Hepatocyte (in vitro differentiated cells): ENCODE data around the gene LRRC4C. TPM values are rescaled to one million over a fixed set of nuclear protein-coding genes. Genes with fewer than 3 reads are reported as not detected.
"Not testable (repeated sequence)": the region's sequence is repeated elsewhere in the genome, so short reads cannot be mapped to it uniquely, and the experiment has no call there.

Source experiments
- DNase-seq: peaks from one replicate; pipeline ENCODE4 v3.0.0-alpha.2; 2016; ENCODE audit warnings: low spot score
- H2AFZ ChIP-seq: fragments of 200-600 bp; sonication (generic); 2 replicates; pipeline ENCODE4 v1.6.0; 2016; ENCODE audit warnings: antibody characterized with exemption, mild to moderate bottlenecking
- H3K27ac ChIP-seq: fragments of 200-600 bp; sonication (generic); 2 replicates; pipeline ENCODE4 v1.5.1; 2016; ENCODE audit warnings: mild to moderate bottlenecking
- H3K27me3 ChIP-seq: fragments of 200-600 bp; sonication (generic); 2 replicates; pipeline ENCODE4 v1.6.1; 2016
- H3K36me3 ChIP-seq: fragments of 200-600 bp; sonication (generic); replicated peaks from 2 replicates; pipeline ENCODE4 v1.5.1; 2016; ENCODE audit warnings: low read depth; ENCODE audit not compliant: insufficient read depth
- H3K4me1 ChIP-seq: fragments of 200-600 bp; sonication (generic); 2 replicates; pipeline ENCODE4 v1.5.1; 2016; ENCODE audit warnings: mild to moderate bottlenecking, moderate library complexity; ENCODE audit not compliant: insufficient read depth
- H3K4me2 ChIP-seq: fragments of 200-600 bp; sonication (generic); 2 replicates; pipeline ENCODE4 v1.6.0; 2016
- H3K4me3 ChIP-seq: fragments of 200-600 bp; sonication (generic); 2 replicates; pipeline ENCODE4 v1.5.1; 2016; ENCODE audit warnings: mild to moderate bottlenecking
- H3K79me2 ChIP-seq: fragments of 200-600 bp; sonication (generic); 2 replicates; pipeline ENCODE4 v1.6.0; 2017; ENCODE audit warnings: mild to moderate bottlenecking
- H3K9me2 ChIP-seq: fragments of 200-600 bp; sonication (generic); replicated peaks from 2 replicates; pipeline ENCODE4 v1.6.0; 2017; ENCODE audit warnings: mild to moderate bottlenecking; ENCODE audit not compliant: insufficient read depth
- H3K9me3 ChIP-seq: fragments of 200-600 bp; sonication (generic); 2 replicates; pipeline ENCODE4 v1.5.1; 2016; ENCODE audit warnings: low read depth, mild to moderate bottlenecking
- H4K20me1 ChIP-seq: fragments of 200-600 bp; sonication (generic); 2 replicates; pipeline ENCODE4 v1.6.0; 2016; ENCODE audit warnings: mild to moderate bottlenecking; ENCODE audit not compliant: insufficient read depth, poor library complexity, severe bottlenecking
- EZH2 ChIP-seq: fragments of 200-600 bp; sonication (generic); IDR thresholded peaks from 2 replicates; pipeline ENCODE4 v1.6.1; 2016; ENCODE audit warnings: antibody characterized with exemption, mild to moderate bottlenecking, borderline replicate concordance
- EZH2phosphoT487 ChIP-seq: fragments of 200-600 bp; sonication (generic); IDR thresholded peaks from one replicate; pipeline ENCODE4 v1.6.1; 2018; ENCODE audit warnings: antibody characterized with exemption, mild to moderate bottlenecking, low read depth, moderate library complexity; ENCODE audit not compliant: unreplicated experiment, severe bottlenecking
- WGBS: methylation state at CpG from one replicate; pipeline ENCODE4 v1.1.6; 2016; ENCODE audit warnings: low lambda C conversion rate; ENCODE audit errors: missing lambda C conversion rate; 5-methylcytosine and 5-hydroxymethylcytosine counted together
- polyA plus RNA-seq: library from polyadenylated mRNA; unstranded; fragments of >200 nt; fragmentation: Nextera tagmentation; extraction: Ambion mirVana; gene quantifications from 2 replicates; pipeline ENCODE4 v1.2.1, GENCODE V29; 2016
- total RNA-seq: library from RNA; depleted of rRNA; stranded (reverse); fragments of >200 nt; gene quantifications from 2 replicates; pipeline ENCODE4 v1.2.3, GENCODE V29; 2014
- TF ChIP-seq, protein P1 (sequence below): fragments of 200-600 bp; sonication (generic); IDR thresholded peaks from 2 replicates; pipeline ENCODE4 v1.5.1; 2016; ENCODE audit warnings: antibody characterized with exemption, mild to moderate bottlenecking; ENCODE audit not compliant: poor library complexity

Gene LRRC4C
- total and polyA plus RNA-seq, 2 experiments from 2014 or later, result 1.1 to 3.1 TPM

DNA sequence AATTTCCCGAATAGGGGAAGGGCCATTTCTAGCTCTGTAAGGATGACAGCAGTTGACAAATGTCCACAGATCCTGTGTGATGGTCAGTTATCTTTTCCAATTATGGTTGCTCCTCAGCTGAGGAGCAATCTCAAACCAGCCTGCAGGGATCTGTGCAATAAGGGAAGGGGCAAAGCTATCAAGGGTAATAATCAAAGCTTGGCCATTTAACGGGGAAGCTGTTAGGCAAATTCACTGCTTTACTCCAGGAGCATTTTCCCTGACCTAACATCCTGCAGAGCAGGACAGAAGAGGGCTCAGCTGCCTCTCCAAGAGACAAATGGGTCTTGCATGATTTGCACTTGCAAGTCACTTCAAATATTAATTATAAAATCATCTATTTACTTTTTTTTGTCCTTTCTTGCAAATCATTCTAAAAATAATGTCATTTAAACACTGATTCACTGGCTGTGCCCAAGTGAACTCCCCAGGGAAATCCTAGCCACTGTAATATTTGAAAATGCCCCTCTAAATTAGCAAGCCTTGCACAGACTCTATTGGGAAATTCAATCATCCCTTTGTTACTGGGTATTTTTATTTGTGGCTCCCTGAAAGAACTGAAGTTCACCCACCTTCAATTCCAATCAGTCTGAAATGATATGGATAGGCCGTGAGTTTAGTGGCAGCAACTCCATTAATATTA lies 1256.7 kb downstream of the LRRC4C start:
- Histone ChIP-seq H3K79me2 (no peaks in the 10 kb centered on the region), H4K20me1 (no peaks in the 10 kb centered on the region), H3K4me1 (no peaks in the 10 kb centered on the region), H3K4me3 (no peak overlapping the region), H3K9me2 (no peaks in the 10 kb centered on the region), H3K9me3 (no peaks in the 10 kb centered on the region), H3K27ac (no peak overlapping the region), H2AFZ (no peak overlapping the region), H3K36me3 (no peaks in the 10 kb centered on the region), H3K27me3 (no peaks in the 10 kb centered on the region), H3K4me2 (no peak overlapping the region)
- no peak for DNase-seq
- WGBS, result 54% methylated on average over 3 of the region's 3 CpGs
- TF ChIP-seq EZH2, result no peak
- TF ChIP-seq EZH2phosphoT487, result no peak
- TF ChIP-seq, protein P1, sequence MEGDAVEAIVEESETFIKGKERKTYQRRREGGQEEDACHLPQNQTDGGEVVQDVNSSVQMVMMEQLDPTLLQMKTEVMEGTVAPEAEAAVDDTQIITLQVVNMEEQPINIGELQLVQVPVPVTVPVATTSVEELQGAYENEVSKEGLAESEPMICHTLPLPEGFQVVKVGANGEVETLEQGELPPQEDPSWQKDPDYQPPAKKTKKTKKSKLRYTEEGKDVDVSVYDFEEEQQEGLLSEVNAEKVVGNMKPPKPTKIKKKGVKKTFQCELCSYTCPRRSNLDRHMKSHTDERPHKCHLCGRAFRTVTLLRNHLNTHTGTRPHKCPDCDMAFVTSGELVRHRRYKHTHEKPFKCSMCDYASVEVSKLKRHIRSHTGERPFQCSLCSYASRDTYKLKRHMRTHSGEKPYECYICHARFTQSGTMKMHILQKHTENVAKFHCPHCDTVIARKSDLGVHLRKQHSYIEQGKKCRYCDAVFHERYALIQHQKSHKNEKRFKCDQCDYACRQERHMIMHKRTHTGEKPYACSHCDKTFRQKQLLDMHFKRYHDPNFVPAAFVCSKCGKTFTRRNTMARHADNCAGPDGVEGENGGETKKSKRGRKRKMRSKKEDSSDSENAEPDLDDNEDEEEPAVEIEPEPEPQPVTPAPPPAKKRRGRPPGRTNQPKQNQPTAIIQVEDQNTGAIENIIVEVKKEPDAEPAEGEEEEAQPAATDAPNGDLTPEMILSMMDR, result no peak

DNA sequence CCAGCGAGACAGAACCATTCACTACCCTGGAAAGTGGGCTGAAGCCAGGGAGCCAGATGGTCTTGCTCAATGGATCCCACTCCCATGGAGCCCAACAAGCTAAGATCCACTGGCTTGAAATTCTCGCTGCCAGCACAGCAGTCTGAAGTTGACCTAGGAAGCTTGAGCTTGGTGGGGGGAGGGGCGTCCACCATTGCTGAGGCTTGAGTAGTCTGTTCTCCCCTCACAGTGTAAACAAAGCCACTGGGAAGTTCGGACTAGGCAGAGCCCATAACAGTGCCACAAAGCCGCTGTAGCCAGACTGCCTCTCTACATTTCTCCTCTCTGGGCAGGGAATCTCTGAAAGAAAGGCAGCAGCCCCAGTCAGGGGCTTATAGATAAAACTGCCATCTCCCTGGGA lies 1266.9 kb downstream of the LRRC4C start:
- H3K27me3 ChIP-seq, H3K4me3 ChIP-seq, H3K4me2 ChIP-seq, DNase-seq, H3K27ac ChIP-seq, H3K9me2 ChIP-seq, H3K79me2 ChIP-seq, H3K36me3 ChIP-seq, H3K4me1 ChIP-seq, H2AFZ ChIP-seq, H4K20me1 ChIP-seq, H3K9me3 ChIP-seq: not testable (repeated sequence)
- 75% methylated on average over 5 of the region's 5 CpGs for WGBS

DNA sequence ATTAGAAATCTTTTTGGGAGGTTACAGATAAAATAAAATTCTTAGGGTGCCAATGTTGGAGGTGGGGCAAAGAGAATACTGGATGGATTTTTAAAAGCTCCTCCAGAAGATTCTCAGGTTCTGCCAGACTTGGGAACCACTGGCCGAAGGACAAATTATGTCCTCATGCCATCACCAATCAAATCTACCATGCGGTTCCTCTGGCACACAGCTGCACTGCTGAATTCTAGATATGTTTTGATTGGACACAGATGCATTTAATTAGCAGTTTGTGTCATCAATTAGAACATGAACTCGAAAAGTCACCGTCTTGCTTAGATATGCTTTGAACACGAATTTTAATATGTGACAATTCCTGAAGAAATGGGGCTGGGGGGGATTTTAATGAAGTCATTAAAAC lies 1269.2 kb downstream of the LRRC4C start:
- no peaks in the 10 kb centered on the region for H4K20me1 ChIP-seq
- no peaks in the 10 kb centered on the region for H3K79me2 ChIP-seq
- TF ChIP-seq EZH2, result no peak
- no peak for TF ChIP-seq EZH2phosphoT487
- TF ChIP-seq, protein P1, result no peak
- DNase-seq, result no peak
- no peaks in the 10 kb centered on the region for H3K9me2 ChIP-seq
- H3K9me3 ChIP-seq, result no peaks in the 10 kb centered on the region
- WGBS, result 51% methylated on average over 5 of the region's 5 CpGs
- H3K27me3 ChIP-seq, result no peaks in the 10 kb centered on the region
- no peak overlapping the region for H2AFZ ChIP-seq
- H3K36me3 ChIP-seq, result no peaks in the 10 kb centered on the region
- H3K4me2 ChIP-seq, result no peak overlapping the region
- no peak overlapping the region for H3K4me3 ChIP-seq
- no peaks in the 10 kb centered on the region for H3K4me1 ChIP-seq
- H3K27ac ChIP-seq, result no peak overlapping the region

DNA sequence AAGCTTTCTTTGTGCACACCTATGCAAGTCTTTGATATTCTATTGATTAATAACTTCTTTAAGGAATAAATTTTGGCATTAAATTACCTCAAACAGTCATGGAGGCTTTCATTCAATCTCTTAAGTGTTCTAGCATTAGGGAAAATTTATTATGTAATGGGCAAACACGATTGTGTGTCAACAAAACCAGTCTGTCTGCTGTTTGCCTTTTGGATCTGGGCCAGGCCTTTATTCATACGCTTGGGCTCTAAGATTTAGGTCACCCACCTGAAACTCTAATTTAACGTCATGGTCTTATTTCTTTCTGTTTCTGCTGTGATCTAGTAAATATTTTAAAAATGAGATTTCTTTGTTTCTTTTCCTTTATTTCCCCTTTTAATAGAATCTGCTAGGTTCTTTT lies 1270.6 kb downstream of the LRRC4C start:
- Histone ChIP-seq H3K9me2 (no peaks in the 10 kb centered on the region), H2AFZ (no peak overlapping the region), H3K9me3 (no peaks in the 10 kb centered on the region), H3K4me2 (no peak overlapping the region), H3K27ac (no peak overlapping the region), H3K36me3 (no peaks in the 10 kb centered on the region), H3K27me3 (no peaks in the 10 kb centered on the region), H4K20me1 (no peaks in the 10 kb centered on the region), H3K4me3 (no peak overlapping the region), H3K4me1 (no peaks in the 10 kb centered on the region), H3K79me2 (no peaks in the 10 kb centered on the region)
- DNase-seq, result peak; percentile 28
- WGBS, result 51% methylated on average over 3 of the region's 3 CpGs
- no peak for TF ChIP-seq EZH2phosphoT487
- TF ChIP-seq EZH2, result no peak
- TF ChIP-seq, protein P1, result no peak
